Measurements from ENCODE around the gene NIT1. TPM values are rescaled to one million over a fixed set of nuclear protein-coding genes. Genes with fewer than 3 reads are reported as not detected.
A peak's percentile ranks its signal among the peaks of the same experiment; 100 is the strongest.

Gene NIT1
- total RNA-seq, 1 experiment from 2014 or later, result 52.9 TPM

GRCh38 chr1:161158316-161159010, 40.6 kb downstream of the NIT1 start:
- H3K27me3 Mint-ChIP-seq (ENCODE audit: unreplicated experiment), result no peaks in the 10 kb centered on the region
- H3K4me1 Mint-ChIP-seq (ENCODE audit: low read depth, unreplicated experiment), result peaks cover 52% of the 10 kb centered on the region
- intact Hi-C loops (cut with micrococcal nuclease; ENCODE audit: unreplicated experiment), result no loop called here
- no TSS peak for BruUV-seq (replicated peaks)
- CTCF ChIA-PET, result interaction anchor here (0.5 to 1.1 kb wide), 3 partner anchors 13 to 67 kb away, joined by 3 to 5 read pairs (median 4); partner anchors contain the start of gene TOMM40L
- no peaks in the 10 kb centered on the region for H3K9me3 Mint-ChIP-seq (ENCODE audit: low read depth, unreplicated experiment)
- peaks cover 66% of the 10 kb centered on the region for H3K36me3 Mint-ChIP-seq (ENCODE audit: insufficient read depth, unreplicated experiment)
- no peak for TF ChIP-seq CTCF (IDR thresholded peaks at IDR 0.05; ENCODE audit: unreplicated experiment)
- H3K27ac Mint-ChIP-seq (ENCODE audit: unreplicated experiment), result peak overlapping the region; percentile 78
- no peak for DNase-seq
- H3K4me3 Mint-ChIP-seq (ENCODE audit: low read depth, unreplicated experiment), result peak overlapping the region; percentile 94

- Mint-ChIP-seq H3K4me1 (ENCODE audit: low read depth, unreplicated experiment) (peaks cover 52% of the 10 kb centered on the region), H3K27ac (ENCODE audit: unreplicated experiment) (peak within 1 kb of the TSS; percentile 78), H3K27me3 (ENCODE audit: unreplicated experiment) (no peaks in the 10 kb centered on the region), H3K4me3 (ENCODE audit: low read depth, unreplicated experiment) (peak within 1 kb of the TSS; percentile 94), H3K9me3 (ENCODE audit: low read depth, unreplicated experiment) (no peaks in the 10 kb centered on the region), H3K36me3 (ENCODE audit: insufficient read depth, unreplicated experiment) (peaks cover 66% of the 10 kb centered on the region)
- peak; percentile 40 for TF ChIP-seq CTCF (IDR thresholded peaks at IDR 0.05; ENCODE audit: unreplicated experiment)
- CTCF ChIA-PET, result interaction anchor here (1.1 kb wide), 1 partner anchor 18 kb away, joined by 3 read pairs; no protein-coding TSS in a partner anchor
- BruUV-seq (replicated peaks), result TSS peak; percentile 2
- DNase-seq, result peak; percentile 96
- intact Hi-C loops (cut with micrococcal nuclease; ENCODE audit: unreplicated experiment), result no loop called here
Observed at GRCh38 chr1:161159087-161159912, 41.4 kb downstream of the NIT1 start, which contains the start of gene USP21. TSS of gene USP21 (plus strand) at chr1:161159500. CDS start at chr1:161160641, 1,141 bp downstream.

- no peak for DNase-seq
- Mint-ChIP-seq H3K27me3 (ENCODE audit: unreplicated experiment) (no peaks in the 10 kb centered on the region), H3K4me3 (ENCODE audit: low read depth, unreplicated experiment) (peak overlapping the region; percentile 94), H3K27ac (ENCODE audit: unreplicated experiment) (peak overlapping the region; percentile 78), H3K4me1 (ENCODE audit: low read depth, unreplicated experiment) (peaks cover 48% of the 10 kb centered on the region), H3K9me3 (ENCODE audit: low read depth, unreplicated experiment) (no peaks in the 10 kb centered on the region), H3K36me3 (ENCODE audit: insufficient read depth, unreplicated experiment) (peaks cover 66% of the 10 kb centered on the region)
- no TSS peak for BruUV-seq (replicated peaks)
- intact Hi-C loops (cut with micrococcal nuclease; ENCODE audit: unreplicated experiment), result no loop called here
- CTCF ChIA-PET, result interaction anchor here (1.1 kb wide), 1 partner anchor 19 kb away, joined by 3 read pairs; no protein-coding TSS in a partner anchor
- no peak for TF ChIP-seq CTCF (IDR thresholded peaks at IDR 0.05; ENCODE audit: unreplicated experiment)
Observed at GRCh38 chr1:161159913-161160243, 42.0 kb downstream of the NIT1 start.

GRCh38 chr1:161160671-161161145, 42.8 kb downstream of the NIT1 start:
- Mint-ChIP-seq H3K27ac (ENCODE audit: unreplicated experiment) (no peak overlapping the region), H3K27me3 (ENCODE audit: unreplicated experiment) (no peaks in the 10 kb centered on the region), H3K4me3 (ENCODE audit: low read depth, unreplicated experiment) (peak overlapping the region; percentile 94), H3K4me1 (ENCODE audit: low read depth, unreplicated experiment) (peaks cover 40% of the 10 kb centered on the region), H3K36me3 (ENCODE audit: insufficient read depth, unreplicated experiment) (peaks cover 74% of the 10 kb centered on the region), H3K9me3 (ENCODE audit: low read depth, unreplicated experiment) (no peaks in the 10 kb centered on the region)
- BruUV-seq (replicated peaks), result no TSS peak
- CTCF ChIA-PET, result no interaction called here
- intact Hi-C loops (cut with micrococcal nuclease; ENCODE audit: unreplicated experiment), result no loop called here
- no peak for DNase-seq
- TF ChIP-seq CTCF (IDR thresholded peaks at IDR 0.05; ENCODE audit: unreplicated experiment), result no peak

Measured in Calu3 (cell line).